Measurements from ENCODE around the gene PABPC1L2B.
"Not testable (repeated sequence)": the region's sequence is repeated elsewhere in the genome, so short reads cannot be mapped to it uniquely, and the experiment has no call there.

The PABPC1L2B gene

GRCh38 chrX:73002733-73003132 lies at the start of gene PABPC1L2B:
TSS of gene PABPC1L2B (plus strand) at chrX:73002939. CDS start at chrX:73003643, 704 bp downstream.
- not testable (repeated sequence) for DNase-seq (ENCODE audit: low spot score)

- not testable (repeated sequence) for DNase-seq (ENCODE audit: low spot score)
Observed at GRCh38 chrX:72959971-72960370, 42.8 kb upstream of the PABPC1L2B start.

- not testable (repeated sequence) for DNase-seq (ENCODE audit: low spot score)
Observed at GRCh38 chrX:72971859-72972258, 30.9 kb upstream of the PABPC1L2B start.

- not testable (repeated sequence) for DNase-seq (ENCODE audit: low spot score)
Observed at GRCh38 chrX:72974885-72975284, 27.9 kb upstream of the PABPC1L2B start.

- DNase-seq (ENCODE audit: low spot score) = not testable (repeated sequence)
Observed at GRCh38 chrX:72980894-72981469, 21.8 kb upstream of the PABPC1L2B start.

GRCh38 chrX:73004032-73004431 lies 1.3 kb downstream of the PABPC1L2B start:
- not testable (repeated sequence) for DNase-seq (ENCODE audit: low spot score)

- no peak for DNase-seq (ENCODE audit: low spot score)
Observed at GRCh38 chrX:73021361-73022092, 18.8 kb downstream of the PABPC1L2B start.

- DNase-seq (ENCODE audit: low spot score) = not testable (repeated sequence)
Observed at GRCh38 chrX:73022093-73022445, 19.3 kb downstream of the PABPC1L2B start.

- DNase-seq (ENCODE audit: low spot score) = no peak
Observed at GRCh38 chrX:73028876-73029275, 26.1 kb downstream of the PABPC1L2B start.

Data from RKO (cell line).